ENCODE data around the gene CES2. TPM values are rescaled to one million over a fixed set of nuclear protein-coding genes. Genes with fewer than 3 reads are reported as not detected.

Gene CES2
- polyA plus RNA-seq, 12 donors, result 22.3 to 46.3 (median 29.1) TPM; not detected in 1

DNA sequence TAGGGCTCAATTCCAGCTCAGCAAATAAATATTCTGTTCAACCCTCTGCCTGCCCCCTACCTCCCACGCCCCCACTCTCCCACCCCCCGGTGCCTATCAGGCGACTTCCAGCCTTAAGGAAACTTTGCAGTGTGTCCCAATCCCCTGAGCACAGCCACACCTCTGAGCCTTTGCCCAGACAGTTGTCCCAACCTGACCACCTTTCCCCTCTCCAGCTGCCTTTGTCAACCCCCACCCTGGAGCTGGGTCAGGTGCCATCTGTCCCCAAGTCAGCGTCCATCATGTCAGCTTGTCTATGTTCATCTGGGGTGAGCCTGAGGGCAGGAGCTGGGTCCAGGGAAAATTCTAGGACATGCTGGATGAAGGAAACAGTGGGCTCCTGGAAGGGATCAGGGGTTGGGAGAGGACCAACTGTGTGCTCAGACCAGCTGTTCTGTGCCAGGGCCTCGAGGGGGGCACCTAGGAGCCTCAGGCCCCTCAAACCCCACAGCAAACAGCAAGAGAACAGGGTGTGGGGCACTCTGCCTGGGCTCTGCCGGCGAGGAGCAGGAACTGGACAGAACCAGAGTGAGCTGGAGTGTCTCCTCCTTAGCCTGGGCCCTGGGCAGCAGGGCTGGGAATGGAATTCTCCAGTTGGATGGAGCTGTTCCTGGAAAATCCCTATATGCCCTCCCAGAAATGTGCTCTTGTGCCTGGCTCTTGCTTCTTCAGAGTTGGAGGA lies 34.4 kb upstream of the CES2 start:
- DNase-seq, result no peak

DNA sequence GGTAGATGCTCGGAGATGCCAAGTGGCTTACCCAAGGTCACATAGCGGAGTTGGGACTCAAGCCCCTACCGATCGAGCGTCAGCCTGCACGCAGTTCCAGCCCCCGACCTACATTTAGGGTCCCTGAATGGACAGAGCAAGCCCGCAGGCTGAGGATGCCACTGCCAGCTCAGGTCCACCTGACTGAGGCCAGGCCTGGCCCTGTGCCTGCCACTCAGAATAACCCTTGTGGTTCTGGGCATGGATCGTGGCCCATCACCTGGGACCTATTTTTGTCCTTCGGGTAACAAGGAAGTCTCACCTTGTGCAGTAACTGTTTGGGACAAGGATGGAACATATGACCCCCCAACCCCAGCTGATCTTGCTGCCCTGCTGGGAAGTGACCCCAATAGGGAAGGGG lies 33.7 kb upstream of the CES2 start:
- DNase-seq, result no peak

GRCh38 chr16:66902648-66903543 lies 32.4 kb upstream of the CES2 start:
- DNase-seq, result no peak

DNA sequence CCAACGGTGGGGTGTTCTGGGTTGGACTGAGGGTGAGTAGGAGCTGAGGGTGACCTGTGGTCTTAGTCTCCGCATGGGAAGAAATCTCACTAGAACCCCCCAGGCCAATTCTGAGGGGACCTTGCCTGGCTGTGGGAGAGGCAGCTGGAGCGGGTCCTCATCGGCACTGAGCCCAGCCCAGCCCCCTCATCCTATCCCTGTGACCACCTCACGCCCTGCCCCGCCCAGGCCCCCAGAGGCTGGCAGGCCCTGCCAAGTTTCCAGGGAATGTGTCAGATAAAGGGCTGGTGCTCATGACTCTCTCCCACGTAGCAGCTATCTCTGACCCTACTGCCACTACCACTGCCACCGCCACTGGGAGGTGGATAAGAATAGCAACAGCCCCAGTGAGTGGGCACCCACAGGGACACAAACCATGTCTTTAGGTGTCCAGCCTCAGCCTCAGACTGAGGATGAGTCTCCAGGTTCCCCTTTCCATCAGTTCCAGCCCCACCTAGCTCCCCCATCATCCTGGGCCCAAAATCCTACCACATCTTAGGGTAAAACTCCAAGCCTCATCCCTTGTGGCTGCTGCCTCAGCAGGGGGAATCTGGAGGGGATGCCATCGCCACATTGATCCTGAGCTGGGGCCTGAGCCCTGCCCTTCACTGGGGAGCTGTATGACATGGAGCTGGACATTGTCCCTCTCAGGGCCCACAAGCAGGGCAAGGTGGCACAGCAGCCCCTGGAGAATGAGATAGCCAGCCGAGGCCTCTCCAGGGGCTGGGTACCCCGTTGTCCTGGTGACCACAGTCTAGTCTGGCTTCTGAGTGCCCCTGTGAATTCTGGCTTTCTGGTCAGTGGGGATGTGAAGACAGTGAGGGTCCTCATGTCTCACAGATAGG lies 31.5 kb upstream of the CES2 start:
- DNase-seq, result no peak

- DNase-seq, result no peak
Observed at GRCh38 chr16:66904428-66904845, 30.9 kb upstream of the CES2 start.

GRCh38 chr16:66904846-66905632 lies 30.3 kb upstream of the CES2 start:
- DNase-seq, result no peak

DNA sequence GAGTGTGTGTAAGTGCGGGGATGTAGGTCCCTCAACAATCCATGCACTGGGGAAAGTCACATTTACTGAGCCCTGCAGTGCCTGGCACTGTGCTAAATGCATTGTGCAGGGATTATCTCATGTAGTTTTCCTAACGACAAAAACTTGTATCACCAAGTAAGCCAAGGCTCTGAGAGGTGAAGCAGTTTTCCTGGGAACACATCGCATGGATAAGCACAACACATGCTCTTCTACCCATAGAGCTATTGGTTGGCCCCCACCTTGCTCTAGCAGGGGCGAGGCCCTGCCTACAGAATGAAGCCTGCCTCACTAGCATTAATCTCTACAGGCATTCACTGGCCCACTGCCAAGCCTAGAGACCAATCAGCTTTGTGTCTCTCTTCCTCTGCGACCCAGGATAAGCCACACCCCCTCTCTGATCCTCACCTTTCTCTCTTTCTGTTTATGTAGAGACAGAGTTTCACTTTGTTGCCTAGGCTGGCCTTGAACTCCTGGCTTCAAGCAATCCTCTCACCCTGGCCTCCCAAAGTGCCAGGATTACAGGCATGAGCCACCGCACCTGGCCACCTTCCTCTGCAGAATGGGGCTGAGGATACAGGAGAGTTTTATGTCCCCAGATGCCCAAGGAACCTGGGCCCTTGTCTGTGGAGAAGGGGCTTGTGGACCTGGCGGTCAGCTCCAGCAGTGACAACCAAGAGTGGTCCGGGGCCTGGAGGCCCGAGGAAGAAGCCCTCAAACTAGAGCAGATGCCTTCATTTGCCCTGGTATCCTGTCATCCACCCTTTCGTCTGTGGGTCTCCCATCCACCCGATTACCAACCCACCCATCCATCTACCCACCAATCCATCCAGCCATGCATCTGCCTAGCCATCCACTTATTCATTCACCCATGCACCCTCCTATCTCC lies 29.4 kb upstream of the CES2 start:
- DNase-seq, result no peak

- DNase-seq, result no peak
Observed at GRCh38 chr16:66906916-66907836, 28.1 kb upstream of the CES2 start.

- DNase-seq, result no peak
Observed at GRCh38 chr16:66908116-66908515, 27.2 kb upstream of the CES2 start.

DNA sequence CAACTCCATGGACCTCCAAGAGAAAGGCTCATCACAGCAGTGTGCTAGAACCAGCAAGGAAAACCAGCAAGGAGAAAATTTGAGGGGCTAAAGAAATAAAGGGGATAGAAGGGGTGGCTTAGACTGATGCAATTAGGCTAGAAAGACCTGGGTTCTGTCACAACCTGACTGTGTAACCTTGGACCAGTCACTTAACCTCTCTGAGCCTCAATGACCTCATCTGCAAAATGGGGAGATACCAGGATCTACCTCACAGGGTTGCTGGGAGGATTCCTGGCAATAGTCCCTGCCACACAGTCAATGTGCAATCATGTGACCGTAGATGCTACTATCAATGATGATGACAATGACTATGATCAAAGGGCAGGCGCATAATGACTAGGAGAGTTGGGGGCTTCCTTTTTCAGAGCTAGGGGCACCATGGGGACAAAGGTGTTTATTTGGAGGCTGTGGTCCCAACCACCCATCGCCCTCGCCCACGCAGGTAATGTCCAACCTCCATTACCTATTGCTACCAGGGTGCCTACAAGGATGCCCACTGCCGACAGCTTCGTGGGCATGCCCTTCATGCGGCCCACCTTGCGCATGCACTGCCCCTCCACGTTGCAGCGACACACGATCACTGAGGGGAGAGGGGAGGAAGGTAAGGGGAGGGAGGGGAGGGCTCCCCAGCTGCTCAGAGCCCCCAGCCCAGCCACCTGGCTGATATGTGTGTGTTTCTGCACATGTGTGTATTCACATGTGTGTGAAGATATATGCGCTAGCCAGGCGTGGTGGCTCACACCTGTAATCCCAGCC lies 26.4 kb upstream of the CES2 start:
- DNase-seq, result no peak

GRCh38 chr16:66910175-66910940 lies 25.0 kb upstream of the CES2 start:
- no peak for DNase-seq

- no peak for DNase-seq
Observed at GRCh38 chr16:66911112-66911511, 24.2 kb upstream of the CES2 start.

DNA sequence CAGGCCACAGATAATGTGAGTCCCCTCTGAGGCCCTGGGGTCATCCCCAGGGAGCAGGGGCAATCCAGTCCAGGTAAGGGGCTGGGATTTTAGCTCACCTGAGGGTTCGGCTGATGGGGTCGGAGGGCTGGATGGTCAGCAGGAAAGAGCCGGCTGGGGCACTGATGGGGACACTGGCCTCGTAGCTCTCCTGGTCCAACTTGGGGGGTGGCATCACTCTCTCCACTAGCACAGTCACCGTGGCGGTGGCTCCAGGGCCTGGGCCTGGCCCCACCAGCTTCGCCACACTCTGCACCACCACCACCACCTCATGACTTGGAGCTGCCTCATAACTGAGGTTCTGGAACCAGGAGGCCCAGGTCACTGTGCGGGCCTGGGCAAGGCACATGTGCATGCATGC lies 23.5 kb upstream of the CES2 start:
- DNase-seq, result no peak

DNA sequence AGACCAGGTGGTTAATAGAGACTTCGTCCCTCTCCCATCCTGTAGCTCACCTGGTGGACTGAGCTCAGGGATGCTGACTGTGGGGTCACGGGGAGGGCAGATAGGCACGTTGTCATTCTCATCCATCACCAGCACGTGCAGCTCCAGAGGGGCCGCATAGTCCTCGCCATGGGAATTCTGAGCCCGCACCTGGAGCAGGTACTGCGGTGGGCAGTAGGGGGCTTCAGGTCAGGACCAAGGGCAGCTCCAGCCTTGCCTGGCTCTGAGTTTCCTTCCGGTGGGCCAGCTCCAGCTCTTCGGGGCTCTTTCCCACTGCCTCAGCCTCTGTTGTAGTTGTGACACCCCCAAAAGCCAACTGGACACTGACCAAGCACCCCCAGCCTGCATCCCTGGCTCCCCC lies 22.2 kb upstream of the CES2 start:
- no peak for DNase-seq

DNA sequence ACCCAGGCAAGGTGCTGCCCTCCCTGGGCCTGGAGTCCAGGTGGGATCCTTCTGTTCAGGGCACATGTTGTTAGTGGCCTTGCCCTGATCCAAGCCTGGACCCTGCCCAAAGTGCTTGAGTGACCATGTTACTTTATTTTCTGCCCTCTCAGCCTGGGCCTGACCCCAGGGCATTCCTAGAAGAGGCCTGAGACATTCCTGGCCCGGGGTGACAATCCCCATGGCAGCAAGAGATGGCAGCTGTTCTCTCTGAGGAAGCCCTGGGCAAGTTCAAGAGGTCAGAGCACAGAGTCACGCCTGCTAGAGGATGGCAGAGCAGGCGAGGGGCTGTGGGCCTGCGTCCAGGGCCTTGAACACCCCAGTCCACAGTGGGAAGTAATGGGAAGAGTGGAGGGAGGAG lies 21.6 kb upstream of the CES2 start:
- DNase-seq, result no peak

DNA sequence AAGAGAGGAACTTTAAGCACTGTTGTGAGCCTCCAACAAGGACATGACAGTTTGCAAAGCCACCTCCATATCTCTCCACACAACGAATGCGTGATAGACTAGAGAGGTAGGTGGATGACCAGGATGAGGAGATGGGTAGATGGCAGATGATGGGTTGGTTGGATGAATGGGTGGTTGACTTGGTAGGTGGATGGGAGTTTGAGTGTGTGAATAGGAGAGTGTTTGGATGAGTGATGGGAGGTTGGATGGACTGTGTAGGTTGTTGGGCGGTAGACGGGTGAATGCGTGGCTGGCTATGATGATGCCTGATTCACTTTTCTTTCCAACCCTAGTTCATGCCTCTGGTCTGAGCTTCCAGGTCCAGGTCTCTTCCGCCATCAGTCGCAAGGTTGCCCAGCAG lies 20.8 kb upstream of the CES2 start:
- DNase-seq, result no peak

DNA sequence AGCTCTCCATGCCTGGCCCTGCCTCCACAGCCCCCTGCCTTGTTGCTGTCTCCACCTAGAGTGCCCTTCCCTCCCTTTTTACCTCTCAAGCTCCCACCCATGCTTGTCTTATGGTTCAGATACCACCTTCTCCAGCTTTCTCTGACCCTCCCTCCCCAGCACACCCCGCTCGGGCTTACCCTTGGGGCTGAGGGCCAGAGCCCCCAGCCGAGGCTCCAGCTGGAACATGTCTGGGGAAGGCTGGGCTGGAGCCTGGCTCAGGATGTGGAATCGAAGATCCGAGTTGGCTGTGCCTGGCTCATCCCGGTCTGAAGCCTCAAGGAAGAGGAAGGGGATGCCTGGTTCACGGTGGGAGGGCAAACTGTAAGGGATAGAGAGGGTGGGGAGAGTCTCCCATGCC lies 20.3 kb upstream of the CES2 start:
- DNase-seq, result no peak
